Effector memory CD8-positive, alpha-beta T cell (primary cell): ENCODE data around the gene AMIGO3.

Source experiments
- ATAC-seq: fragments of 150-1000 bp; cut with Tn5 transposase; replicated peaks from 2 replicates; pipeline ENCODE4 v1.10.0; 2021; ENCODE audit warnings: mild to moderate bottlenecking, moderate library complexity
- DNase-seq, 3 experiments: peaks; one replicate each; pipeline ENCODE4 v3.0.0; 2021
- H3K27ac Mint-ChIP-seq, 2 donors: one replicate each; pipeline ENCODE4 v1.8.0; 2022; ENCODE audit warnings: mild to moderate bottlenecking in 2 of 2, mixed read lengths in 2 of 2, moderate library complexity in 2 of 2
- H3K27me3 Mint-ChIP-seq, 2 donors: one replicate each; pipeline ENCODE4 v1.8.0; 2022; ENCODE audit warnings: mixed read lengths in 2 of 2
- H3K36me3 Mint-ChIP-seq: one replicate; pipeline ENCODE4 v1.8.0; 2022; ENCODE audit warnings: mild to moderate bottlenecking, moderate library complexity, mixed read lengths; ENCODE audit not compliant: insufficient read depth
- H3K4me1 Mint-ChIP-seq, 2 donors: one replicate each; pipeline ENCODE4 v1.8.0; 2022; ENCODE audit warnings: low read depth in 2 of 2, mixed read lengths in 2 of 2
- H3K4me3 Mint-ChIP-seq, 2 donors: one replicate each; pipeline ENCODE4 v1.8.0; 2022; ENCODE audit warnings: mild to moderate bottlenecking in 2 of 2, mixed read lengths in 2 of 2, moderate library complexity in 2 of 2
- H3K9me3 Mint-ChIP-seq, 2 donors: one replicate each; pipeline ENCODE4 v1.8.0; 2022; ENCODE audit warnings: mixed read lengths in 2 of 2

AMIGO3 gene

DNA sequence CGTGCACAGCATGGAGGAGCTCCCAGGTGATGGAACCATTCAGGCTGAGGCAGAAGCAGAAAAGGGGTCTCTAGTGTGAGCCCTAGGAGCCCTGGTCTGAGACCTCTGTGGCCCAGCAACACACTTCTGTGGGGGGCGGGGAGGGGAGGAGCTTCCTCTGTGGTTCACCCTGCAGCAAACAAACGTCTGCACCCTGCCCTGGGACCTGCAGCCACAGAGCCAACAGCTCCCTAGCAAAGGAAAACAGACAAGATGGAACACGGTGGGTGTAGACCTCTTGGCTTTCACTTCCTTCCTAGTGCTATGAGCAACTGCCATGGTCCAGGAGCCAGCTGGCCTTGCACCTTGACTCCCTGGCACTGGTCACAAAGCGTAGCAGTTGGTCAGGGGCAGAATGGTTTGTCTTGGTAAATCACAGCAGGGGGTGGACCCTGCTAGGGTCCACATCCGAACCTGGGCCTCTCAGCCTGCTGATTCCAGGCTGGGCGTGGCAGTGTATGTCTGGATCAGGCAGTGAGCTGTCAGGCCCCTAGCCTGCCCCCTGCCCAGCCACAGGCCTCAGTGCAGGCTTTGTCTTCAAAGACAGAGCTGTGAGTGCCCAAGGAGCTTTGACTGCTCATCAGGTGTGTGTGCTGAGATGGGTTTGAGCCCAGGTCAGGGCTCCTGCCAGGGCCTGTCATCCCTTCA, 6.7 kb downstream of the AMIGO3 start:
- Mint-ChIP-seq H3K36me3 (peaks cover 10% of the 10 kb centered on the region), H3K9me3 (no peaks in the 10 kb centered on the region), H3K27ac (no peak overlapping the region), H3K4me3 (no peak overlapping the region), H3K27me3 (no peaks in the 10 kb centered on the region), H3K4me1 (peaks cover under 1 to 7% of the 10 kb centered on the region in 2 donors)
- DNase-seq (no peak), ATAC-seq (no peak)

DNA sequence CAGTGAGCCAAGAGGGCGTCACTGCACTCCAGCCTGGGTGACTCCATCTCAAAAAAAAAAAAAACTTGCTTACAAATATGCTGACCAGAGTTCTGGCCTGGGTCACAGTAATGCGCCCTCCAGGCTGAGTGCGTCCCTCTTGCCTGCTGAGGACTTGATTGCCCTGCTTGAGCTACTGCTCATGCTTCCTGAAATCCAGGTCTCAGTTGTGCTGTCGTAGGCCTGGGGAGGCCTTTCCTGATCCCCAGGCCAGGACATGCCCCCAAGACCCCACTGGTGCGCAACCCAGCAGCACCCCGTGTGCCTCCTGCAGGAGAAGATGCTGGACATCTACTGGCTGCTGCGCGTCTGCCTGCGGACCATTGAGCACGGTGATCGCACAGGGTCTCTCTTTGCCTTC, 7.3 kb downstream of the AMIGO3 start:
- Mint-ChIP-seq H3K4me1 (peaks cover 4 to 7% of the 10 kb centered on the region in 2 donors), H3K27me3 (no peaks in the 10 kb centered on the region), H3K36me3 (peaks cover 10% of the 10 kb centered on the region), H3K9me3 (no peaks in the 10 kb centered on the region), H3K4me3 (no peak overlapping the region), H3K27ac (peak overlapping the region in 1 of 2 donors; percentile 47)
- no peak for DNase-seq
- no peak for ATAC-seq

DNA sequence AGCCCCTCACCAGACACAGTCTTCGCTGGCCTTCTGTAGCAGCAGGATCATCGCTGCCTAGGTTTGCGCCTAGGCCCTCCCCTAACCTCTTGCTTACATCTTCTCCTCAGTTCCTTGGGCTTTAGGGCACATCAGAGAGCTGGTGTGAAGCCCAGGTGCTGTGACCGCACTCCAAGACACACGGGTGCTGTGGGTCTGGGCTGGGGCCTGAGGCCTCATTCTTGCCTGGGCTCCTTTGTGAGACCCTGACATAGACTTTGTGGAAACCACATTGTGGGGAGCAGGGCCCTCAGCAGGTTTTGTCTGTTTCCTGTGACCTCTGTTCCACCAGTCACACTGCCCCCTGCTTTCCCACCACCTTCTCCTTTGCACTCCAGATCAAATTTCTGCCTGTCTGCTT, 8.0 kb downstream of the AMIGO3 start:
- Mint-ChIP-seq H3K4me1 (peaks cover 4 to 7% of the 10 kb centered on the region in 2 donors), H3K9me3 (no peaks in the 10 kb centered on the region), H3K27me3 (no peaks in the 10 kb centered on the region), H3K27ac (peak overlapping the region; percentile 2 to 47), H3K4me3 (no peak overlapping the region), H3K36me3 (peaks cover 10% of the 10 kb centered on the region)
- ATAC-seq (no peak), DNase-seq (no peak)

DNA sequence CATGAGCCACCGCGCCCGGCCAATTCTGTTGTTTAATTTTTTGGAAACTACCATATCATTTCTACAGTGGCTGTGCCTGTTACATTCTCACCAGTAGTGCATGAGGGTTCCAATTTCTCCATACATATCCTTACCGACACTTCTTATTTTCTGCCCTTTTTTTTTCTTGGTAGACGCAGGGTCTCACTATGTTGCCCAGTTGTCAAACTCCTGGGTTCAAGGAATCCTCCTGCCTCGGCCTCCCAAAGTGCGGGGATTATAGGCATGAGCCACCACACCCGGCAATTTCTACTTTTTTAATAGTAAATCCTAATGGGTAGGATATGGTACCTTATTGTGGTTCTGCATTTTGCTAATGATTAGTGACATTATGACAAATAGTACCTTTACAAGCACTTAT, 9.6 kb downstream of the AMIGO3 start:
- Mint-ChIP-seq H3K27me3 (no peaks in the 10 kb centered on the region), H3K4me3 (no peak overlapping the region), H3K27ac (no peak overlapping the region), H3K4me1 (peaks cover 4 to 5% of the 10 kb centered on the region in 2 donors), H3K36me3 (peaks cover 7% of the 10 kb centered on the region), H3K9me3 (no peaks in the 10 kb centered on the region)
- ATAC-seq (no peak), DNase-seq (no peak)

DNA sequence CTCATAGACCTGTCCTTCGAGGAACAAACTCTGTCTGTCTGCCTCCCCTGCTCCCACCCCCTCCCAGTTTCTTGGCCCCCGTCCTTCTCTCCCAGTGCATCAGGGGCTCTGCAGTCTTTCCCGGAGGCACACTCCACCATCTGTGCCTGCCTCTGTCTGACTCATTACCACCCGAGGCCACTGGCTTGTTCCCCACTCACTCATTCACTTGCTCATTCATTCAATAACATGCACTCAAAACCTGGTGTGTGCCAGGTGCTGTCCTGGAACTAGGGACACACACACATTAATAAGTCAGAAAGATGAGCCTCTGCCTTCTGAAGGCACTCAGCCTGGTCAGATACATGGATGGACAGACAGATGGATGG, 12.4 kb downstream of the AMIGO3 start:
- no peak overlapping the region for H3K4me3 Mint-ChIP-seq
- H3K36me3 Mint-ChIP-seq: peaks cover 10% of the 10 kb centered on the region
- no peak for DNase-seq
- peaks cover 7 to 9% of the 10 kb centered on the region in 2 donors for H3K4me1 Mint-ChIP-seq
- no peaks in the 10 kb centered on the region for H3K27me3 Mint-ChIP-seq
- no peak for ATAC-seq
- H3K9me3 Mint-ChIP-seq: no peaks in the 10 kb centered on the region
- no peak overlapping the region for H3K27ac Mint-ChIP-seq

DNA sequence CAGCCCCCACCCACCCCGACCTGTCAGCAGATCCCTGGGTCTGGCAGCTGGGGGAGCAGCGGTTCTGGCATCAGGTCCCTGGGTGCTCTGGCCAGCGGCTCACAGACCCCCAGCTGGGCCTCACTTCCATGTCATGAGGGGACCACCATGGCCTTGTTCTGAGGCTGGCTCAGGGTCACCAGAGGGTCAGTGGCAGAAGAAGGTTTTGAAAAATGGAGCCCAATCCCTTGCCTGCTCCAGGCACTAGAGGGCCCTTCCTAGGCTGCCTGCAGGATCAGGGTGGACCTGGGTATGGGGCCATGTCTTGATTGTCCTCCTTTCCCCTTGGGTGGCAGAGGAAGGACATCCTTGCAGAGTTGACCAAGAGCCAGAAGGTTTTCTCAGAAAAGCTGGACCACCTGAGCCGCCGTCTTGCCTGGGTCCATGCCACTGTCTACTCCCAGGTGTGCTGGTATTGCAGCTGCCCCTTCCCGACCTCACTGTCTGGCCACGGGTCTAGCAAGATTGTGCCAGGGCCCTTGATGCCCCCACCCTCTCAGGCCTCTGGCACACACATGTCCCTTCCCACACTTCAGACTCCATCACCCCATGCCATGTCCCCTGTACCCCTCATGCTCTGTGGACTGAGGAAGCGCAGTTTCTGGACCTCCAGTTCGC, 12.9 kb downstream of the AMIGO3 start:
- DNase-seq (no peak), ATAC-seq (no peak)
- H3K9me3 Mint-ChIP-seq: no peaks in the 10 kb centered on the region
- H3K36me3 Mint-ChIP-seq: peaks cover 10% of the 10 kb centered on the region
- no peak overlapping the region for H3K27ac Mint-ChIP-seq
- H3K4me1 Mint-ChIP-seq: peaks cover 7 to 9% of the 10 kb centered on the region in 2 donors
- no peaks in the 10 kb centered on the region for H3K27me3 Mint-ChIP-seq
- no peak overlapping the region for H3K4me3 Mint-ChIP-seq

DNA sequence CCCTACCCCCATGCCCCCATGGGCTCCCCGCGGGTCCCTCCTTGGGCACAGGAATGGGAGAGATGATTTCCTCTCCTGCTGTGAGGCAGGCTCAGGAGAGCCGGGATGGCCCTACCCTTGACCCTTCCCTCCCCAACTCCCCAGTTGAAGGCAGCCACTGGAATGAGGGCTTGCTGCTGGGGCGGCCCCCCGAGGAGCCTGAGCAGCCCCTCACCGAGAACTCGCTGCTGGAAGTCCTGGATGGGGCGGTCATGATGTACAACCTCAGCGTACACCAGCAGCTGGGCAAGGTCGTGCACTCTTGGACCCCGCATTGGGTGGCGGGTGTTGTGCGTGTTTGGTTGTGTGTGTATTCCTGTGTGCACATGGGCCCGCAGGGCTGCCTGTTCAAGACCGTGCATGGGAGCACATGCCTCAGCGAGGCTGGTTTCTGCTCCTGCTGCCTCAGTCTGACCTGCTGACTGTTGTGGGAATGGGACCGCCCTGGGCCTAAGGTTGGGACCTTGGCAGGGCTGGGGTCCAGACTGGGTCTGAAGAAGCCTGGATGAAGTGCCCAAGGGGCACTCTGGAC, 14.0 kb downstream of the AMIGO3 start:
- Mint-ChIP-seq H3K4me1 (peaks cover 6 to 9% of the 10 kb centered on the region in 2 donors), H3K4me3 (no peak overlapping the region), H3K27ac (no peak overlapping the region), H3K9me3 (no peaks in the 10 kb centered on the region), H3K36me3 (peaks cover 13% of the 10 kb centered on the region), H3K27me3 (no peaks in the 10 kb centered on the region)
- ATAC-seq: no peak
- DNase-seq: no peak

DNA sequence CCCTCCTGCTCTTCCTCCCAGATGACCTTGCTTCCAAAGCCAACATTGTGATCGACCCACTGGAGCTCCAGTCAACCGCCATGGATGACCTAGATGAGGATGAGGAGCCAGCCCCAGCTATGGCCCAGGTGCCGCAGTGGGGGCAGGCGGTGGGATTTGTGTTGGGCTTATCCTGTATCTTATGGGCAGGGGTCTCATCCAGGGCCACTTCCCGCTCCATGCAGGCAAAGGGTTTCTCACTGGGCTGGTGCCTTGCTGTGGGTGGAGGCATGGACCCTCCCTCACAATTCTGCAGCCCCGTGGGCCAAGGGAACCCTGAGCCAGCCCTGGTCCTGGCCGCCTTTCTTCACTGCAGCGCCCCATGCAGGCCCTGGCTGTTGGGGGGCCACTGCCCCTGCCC, 14.9 kb downstream of the AMIGO3 start:
- DNase-seq (no peak), ATAC-seq (no peak)
- Mint-ChIP-seq H3K9me3 (no peaks in the 10 kb centered on the region), H3K4me1 (peaks cover 6 to 9% of the 10 kb centered on the region in 2 donors), H3K27ac (no peak overlapping the region), H3K27me3 (no peaks in the 10 kb centered on the region), H3K36me3 (peaks cover 12% of the 10 kb centered on the region), H3K4me3 (no peak overlapping the region)

DNA sequence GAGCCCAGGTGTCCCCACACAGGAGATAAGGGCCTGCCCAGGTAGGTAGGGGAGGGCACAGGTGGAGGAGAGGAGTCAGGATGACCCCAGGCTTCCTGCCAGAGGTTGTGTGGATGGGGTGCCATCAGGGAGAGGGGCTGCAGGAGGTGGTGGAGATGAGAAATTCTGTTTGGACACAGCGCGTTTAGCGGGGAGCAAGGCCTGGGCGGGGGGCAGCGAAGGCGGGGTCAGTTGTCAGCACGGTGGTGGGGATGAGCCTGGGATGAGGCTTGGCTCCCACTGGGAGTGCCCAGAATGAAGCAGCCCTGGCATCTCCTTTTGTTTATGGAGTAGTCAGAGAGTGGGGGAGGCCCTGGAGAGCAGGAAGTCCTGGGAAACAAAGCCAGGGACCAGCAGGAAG, 15.5 kb downstream of the AMIGO3 start:
- Mint-ChIP-seq H3K27me3 (no peaks in the 10 kb centered on the region), H3K27ac (peak overlapping the region; percentile 60 to 81), H3K36me3 (peaks cover 10% of the 10 kb centered on the region), H3K4me3 (no peak overlapping the region), H3K4me1 (peaks cover 6 to 9% of the 10 kb centered on the region in 2 donors), H3K9me3 (no peaks in the 10 kb centered on the region)
- no peak for ATAC-seq
- no peak for DNase-seq

DNA sequence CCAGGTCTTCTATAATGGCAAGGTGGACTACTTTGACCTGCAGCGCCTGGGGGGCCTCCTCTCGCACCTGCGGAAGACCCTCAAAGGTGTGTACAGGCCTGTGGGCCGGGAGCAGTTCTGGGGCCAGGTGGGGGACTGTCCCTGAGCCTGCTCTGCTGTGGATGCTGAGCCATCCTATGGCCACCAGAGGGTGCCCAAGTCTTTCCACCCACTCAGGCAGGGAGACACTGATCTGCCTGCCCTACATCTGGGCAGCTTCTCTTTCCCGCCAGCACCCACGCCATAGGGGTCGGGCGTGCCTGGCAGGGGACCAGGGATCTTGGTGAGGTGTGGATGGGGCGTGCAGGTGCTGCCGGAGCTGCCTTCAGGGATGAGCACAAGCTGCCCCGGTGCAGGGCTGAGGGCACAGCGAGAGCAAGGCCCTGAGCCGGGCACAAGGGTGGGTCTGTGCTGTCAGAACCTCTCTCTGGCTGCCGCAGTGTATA, 16.0 kb downstream of the AMIGO3 start:
- peaks cover 10% of the 10 kb centered on the region for H3K36me3 Mint-ChIP-seq
- H3K4me3 Mint-ChIP-seq: no peak overlapping the region
- H3K27me3 Mint-ChIP-seq: no peaks in the 10 kb centered on the region
- H3K27ac Mint-ChIP-seq: peak overlapping the region; percentile 60 to 81
- H3K4me1 Mint-ChIP-seq: peaks cover 6 to 9% of the 10 kb centered on the region in 2 donors
- ATAC-seq (peak; percentile 100), DNase-seq (peak; percentile 50 to 66 (median 58))
- H3K9me3 Mint-ChIP-seq: no peaks in the 10 kb centered on the region

DNA sequence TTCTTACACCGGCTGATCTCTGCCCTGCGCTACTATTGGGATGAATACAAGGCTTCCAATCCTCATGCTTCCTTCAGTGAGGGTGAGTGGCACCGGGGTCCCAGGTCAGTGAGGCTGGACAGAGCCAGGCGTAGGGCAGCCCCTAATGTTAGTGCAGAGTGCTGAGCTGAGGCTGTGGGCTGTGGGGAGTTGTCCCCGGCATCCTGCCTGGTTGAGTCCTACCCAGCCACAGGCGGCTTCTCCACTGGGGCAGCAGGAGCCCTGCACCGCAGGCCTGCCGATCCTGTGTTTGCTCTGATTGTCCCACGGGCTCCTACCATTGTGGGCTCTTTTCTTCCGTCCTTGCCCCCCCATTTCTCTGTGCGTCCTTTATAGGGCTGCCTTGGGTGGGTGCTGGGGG, 16.8 kb downstream of the AMIGO3 start:
- H3K27ac Mint-ChIP-seq: peak overlapping the region in 1 of 2 donors; percentile 60
- H3K4me3 Mint-ChIP-seq: no peak overlapping the region
- H3K27me3 Mint-ChIP-seq: no peaks in the 10 kb centered on the region
- no peak for ATAC-seq
- H3K36me3 Mint-ChIP-seq: peaks cover 10% of the 10 kb centered on the region
- H3K4me1 Mint-ChIP-seq: peaks cover 6 to 7% of the 10 kb centered on the region in 2 donors
- no peaks in the 10 kb centered on the region for H3K9me3 Mint-ChIP-seq
- DNase-seq: no peak

DNA sequence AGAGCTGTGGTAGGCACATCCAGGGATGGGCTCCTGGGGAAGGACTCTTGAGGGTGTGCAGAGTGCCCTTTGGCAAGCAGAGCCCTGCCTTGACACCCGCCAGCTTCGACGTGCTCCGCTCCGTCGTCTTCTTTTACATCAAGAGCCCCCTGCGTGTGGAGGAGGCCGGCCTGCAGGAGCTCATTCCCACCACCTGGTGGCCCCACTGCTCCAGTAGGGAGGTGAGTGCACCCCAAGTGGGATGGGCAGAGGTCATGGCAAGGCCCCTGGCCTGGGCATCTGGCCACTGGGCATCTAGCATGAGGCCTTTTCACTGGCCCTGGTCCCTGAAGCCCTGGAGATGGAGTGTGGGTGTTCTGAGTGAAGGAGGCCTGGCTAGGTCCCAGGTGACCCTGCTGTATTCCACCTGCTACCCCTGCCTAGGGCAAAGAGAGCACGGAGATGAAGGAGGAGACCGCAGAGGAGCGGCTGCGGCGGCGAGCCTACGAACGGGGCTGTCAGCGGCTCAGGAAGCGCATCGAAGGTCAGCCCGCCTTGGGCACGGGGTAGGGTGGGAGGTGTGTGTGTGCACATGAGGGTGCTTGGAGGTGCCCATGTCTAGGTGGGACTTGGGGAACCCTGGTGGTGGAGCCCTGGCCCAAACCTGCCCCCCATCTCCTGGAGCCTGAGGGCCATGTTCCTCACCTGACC, 18.0 kb downstream of the AMIGO3 start:
- no peak overlapping the region for H3K4me3 Mint-ChIP-seq
- ATAC-seq (no peak), DNase-seq (no peak)
- H3K27ac Mint-ChIP-seq: no peak overlapping the region
- peaks cover 10% of the 10 kb centered on the region for H3K36me3 Mint-ChIP-seq
- peaks cover 5 to 6% of the 10 kb centered on the region in 2 donors for H3K4me1 Mint-ChIP-seq
- no peaks in the 10 kb centered on the region for H3K27me3 Mint-ChIP-seq
- H3K9me3 Mint-ChIP-seq: no peaks in the 10 kb centered on the region

DNA sequence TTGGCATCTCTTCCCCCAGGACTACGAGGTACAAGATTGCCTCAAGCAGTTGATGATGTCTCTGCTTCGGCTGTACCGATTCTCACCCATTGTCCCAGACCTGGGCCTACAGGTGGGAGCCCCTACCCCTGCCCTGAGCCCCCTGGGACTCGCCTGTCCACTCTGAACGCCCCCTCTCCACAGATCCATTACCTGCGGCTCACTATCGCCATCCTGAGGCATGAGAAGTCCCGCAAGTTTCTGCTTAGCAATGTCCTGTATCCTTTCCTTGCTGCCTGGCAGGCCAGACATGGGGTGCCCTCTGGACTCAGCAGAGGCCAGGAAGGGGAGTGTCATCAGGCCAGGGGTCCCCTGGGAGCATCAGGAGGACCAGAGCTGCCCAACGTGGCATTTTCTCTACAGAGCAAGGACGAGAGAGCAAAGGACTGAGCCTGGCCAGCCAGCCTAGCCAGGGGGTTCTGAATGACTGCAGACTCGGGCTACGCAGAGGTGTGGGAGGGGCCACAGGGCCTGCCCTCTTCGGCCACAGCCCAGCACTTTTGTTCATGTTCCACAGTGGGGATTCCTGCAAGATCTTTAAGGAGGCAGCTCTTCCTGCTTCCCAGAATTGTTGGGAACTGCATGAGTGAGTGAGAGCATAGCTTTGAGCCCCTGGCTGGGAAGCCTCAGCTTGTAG, 18.9 kb downstream of the AMIGO3 start:
- no peak for DNase-seq
- no peak overlapping the region for H3K4me3 Mint-ChIP-seq
- no peak for ATAC-seq
- H3K4me1 Mint-ChIP-seq: peaks cover 5 to 6% of the 10 kb centered on the region in 2 donors
- peaks cover 10% of the 10 kb centered on the region for H3K36me3 Mint-ChIP-seq
- no peak overlapping the region for H3K27ac Mint-ChIP-seq
- H3K9me3 Mint-ChIP-seq: no peaks in the 10 kb centered on the region
- no peaks in the 10 kb centered on the region for H3K27me3 Mint-ChIP-seq
